ENCODE measurements around the gene F7.

F7 gene

DNA sequence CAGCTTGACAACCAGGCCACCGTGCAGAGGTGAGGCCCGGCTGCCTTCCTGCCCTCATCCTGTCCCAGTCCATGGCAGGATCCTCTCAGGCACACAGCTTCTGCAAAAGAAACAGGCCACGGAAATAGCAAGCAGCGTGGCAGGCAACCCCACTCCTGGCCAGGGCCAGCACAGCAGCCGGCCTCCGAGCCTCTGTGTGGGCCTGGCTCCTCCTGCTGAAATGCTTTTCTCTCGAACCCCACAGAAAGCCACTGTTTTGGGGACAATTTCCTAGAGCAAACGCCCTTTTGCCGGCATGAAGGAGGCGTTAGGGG, 39.5 kb upstream of the F7 start (continued):
- no peak for TF ChIP-seq ZNF248 (tag by site-specific recombination; IDR thresholded peaks at IDR 0.05)

DNA sequence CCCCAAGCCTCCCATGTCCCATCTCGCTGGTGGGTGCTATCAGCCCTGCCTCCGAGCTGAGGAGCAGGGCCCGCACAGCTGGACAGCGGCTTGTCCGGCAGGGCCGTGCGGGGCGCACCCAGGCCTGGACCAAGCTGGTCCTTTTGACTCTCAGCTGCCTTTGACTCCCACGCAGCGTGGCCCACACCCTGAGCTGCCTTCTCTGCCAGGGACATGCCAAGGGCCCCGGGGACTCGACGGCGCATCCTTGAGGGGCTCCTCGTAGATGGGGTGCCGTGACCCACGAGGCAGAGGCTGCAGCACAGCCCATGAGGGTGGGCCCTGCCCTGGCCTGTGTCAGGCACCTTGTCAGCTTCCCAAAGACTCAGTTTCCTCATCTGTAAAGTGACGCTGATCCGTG, 38.8 kb upstream of the F7 start:
- POLR2A ChIA-PET: no interaction called here
- Histone ChIP-seq H3K4me1 (ENCODE audit: control insufficient read depth, insufficient read depth, low read length) (no peaks in the 10 kb centered on the region), H3K9me3 (ENCODE audit: control insufficient read depth, insufficient read depth, low read depth, low read length) (no peaks in the 10 kb centered on the region), H3K27ac (ENCODE audit: extremely low read depth, low read depth, low read length) (no peak overlapping the region), H3K36me3 (ENCODE audit: control insufficient read depth in 2 of 2, insufficient read depth in 1 of 2, low read length in 2 of 2) (no peaks in the 10 kb centered on the region), H3K4me3 (ENCODE audit: low read depth, low read length) (no peak overlapping the region)
- no peak for TF ChIP-seq OSR2 (tag by site-specific recombination; IDR thresholded peaks at IDR 0.05)
- no peak for TF ChIP-seq ZNF10 (tag by site-specific recombination; IDR thresholded peaks at IDR 0.05)
- TF ChIP-seq ZSCAN30 (tag by site-specific recombination; IDR thresholded peaks at IDR 0.05): no peak
- TF ChIP-seq, protein P1, sequence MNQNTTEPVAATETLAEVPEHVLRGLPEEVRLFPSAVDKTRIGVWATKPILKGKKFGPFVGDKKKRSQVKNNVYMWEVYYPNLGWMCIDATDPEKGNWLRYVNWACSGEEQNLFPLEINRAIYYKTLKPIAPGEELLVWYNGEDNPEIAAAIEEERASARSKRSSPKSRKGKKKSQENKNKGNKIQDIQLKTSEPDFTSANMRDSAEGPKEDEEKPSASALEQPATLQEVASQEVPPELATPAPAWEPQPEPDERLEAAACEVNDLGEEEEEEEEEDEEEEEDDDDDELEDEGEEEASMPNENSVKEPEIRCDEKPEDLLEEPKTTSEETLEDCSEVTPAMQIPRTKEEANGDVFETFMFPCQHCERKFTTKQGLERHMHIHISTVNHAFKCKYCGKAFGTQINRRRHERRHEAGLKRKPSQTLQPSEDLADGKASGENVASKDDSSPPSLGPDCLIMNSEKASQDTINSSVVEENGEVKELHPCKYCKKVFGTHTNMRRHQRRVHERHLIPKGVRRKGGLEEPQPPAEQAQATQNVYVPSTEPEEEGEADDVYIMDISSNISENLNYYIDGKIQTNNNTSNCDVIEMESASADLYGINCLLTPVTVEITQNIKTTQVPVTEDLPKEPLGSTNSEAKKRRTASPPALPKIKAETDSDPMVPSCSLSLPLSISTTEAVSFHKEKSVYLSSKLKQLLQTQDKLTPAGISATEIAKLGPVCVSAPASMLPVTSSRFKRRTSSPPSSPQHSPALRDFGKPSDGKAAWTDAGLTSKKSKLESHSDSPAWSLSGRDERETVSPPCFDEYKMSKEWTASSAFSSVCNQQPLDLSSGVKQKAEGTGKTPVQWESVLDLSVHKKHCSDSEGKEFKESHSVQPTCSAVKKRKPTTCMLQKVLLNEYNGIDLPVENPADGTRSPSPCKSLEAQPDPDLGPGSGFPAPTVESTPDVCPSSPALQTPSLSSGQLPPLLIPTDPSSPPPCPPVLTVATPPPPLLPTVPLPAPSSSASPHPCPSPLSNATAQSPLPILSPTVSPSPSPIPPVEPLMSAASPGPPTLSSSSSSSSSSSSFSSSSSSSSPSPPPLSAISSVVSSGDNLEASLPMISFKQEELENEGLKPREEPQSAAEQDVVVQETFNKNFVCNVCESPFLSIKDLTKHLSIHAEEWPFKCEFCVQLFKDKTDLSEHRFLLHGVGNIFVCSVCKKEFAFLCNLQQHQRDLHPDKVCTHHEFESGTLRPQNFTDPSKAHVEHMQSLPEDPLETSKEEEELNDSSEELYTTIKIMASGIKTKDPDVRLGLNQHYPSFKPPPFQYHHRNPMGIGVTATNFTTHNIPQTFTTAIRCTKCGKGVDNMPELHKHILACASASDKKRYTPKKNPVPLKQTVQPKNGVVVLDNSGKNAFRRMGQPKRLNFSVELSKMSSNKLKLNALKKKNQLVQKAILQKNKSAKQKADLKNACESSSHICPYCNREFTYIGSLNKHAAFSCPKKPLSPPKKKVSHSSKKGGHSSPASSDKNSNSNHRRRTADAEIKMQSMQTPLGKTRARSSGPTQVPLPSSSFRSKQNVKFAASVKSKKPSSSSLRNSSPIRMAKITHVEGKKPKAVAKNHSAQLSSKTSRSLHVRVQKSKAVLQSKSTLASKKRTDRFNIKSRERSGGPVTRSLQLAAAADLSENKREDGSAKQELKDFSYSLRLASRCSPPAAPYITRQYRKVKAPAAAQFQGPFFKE (tag by site-specific recombination; IDR thresholded peaks at IDR 0.05; ENCODE audit: borderline replicate concordance): no peak
- TF ChIP-seq ZNF510 (tag by site-specific recombination; IDR thresholded peaks at IDR 0.05; ENCODE audit: insufficient replicate concordance): no peak
- no peak for TF ChIP-seq ZNF423 (tag by site-specific recombination; IDR thresholded peaks at IDR 0.05)
- no peak for TF ChIP-seq YY2 (tag by site-specific recombination; IDR thresholded peaks at IDR 0.05)
- TF ChIP-seq ZNF701 (tag by site-specific recombination; IDR thresholded peaks at IDR 0.05): no peak
- TF ChIP-seq ZNF555 (tag by site-specific recombination; conservative IDR thresholded peaks at IDR 0.05): no peak
- no peak for TF ChIP-seq ZNF23 (tag by site-specific recombination; IDR thresholded peaks at IDR 0.05; ENCODE audit: borderline replicate concordance)
- no peak for TF ChIP-seq ZNF391 (tag by site-specific recombination; IDR thresholded peaks at IDR 0.05; ENCODE audit: borderline replicate concordance, low read depth)
- no peak for TF ChIP-seq ZNF37A (tag by site-specific recombination; IDR thresholded peaks at IDR 0.05)
- no peak for TF ChIP-seq ZNF24 (tag by site-specific recombination; IDR thresholded peaks at IDR 0.05)
- TF ChIP-seq, protein P2, sequence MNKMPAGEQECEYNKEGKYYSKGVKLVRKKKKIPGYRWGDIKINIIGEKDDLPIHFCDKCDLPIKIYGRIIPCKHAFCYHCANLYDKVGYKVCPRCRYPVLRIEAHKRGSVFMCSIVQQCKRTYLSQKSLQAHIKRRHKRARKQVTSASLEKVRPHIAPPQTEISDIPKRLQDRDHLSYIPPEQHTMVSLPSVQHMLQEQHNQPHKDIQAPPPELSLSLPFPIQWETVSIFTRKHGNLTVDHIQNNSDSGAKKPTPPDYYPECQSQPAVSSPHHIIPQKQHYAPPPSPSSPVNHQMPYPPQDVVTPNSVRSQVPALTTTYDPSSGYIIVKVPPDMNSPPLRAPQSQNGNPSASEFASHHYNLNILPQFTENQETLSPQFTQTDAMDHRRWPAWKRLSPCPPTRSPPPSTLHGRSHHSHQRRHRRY (tag by site-specific recombination; IDR thresholded peaks at IDR 0.05): no peak
- TF ChIP-seq ZNF426 (tag by site-specific recombination; IDR thresholded peaks at IDR 0.05): no peak
- TF ChIP-seq MYNN (tag by site-specific recombination; IDR thresholded peaks at IDR 0.05; ENCODE audit: borderline replicate concordance): no peak
- TF ChIP-seq ZNF48 (tag by site-specific recombination; IDR thresholded peaks at IDR 0.05): no peak
- CTCF ChIA-PET: interaction anchor here (0.6 kb wide), 1 partner anchor 78 kb away, joined by 6 read pairs; no protein-coding TSS in a partner anchor

Data from HEK293 (cell line).